CD14-positive monocyte (primary cell): ENCODE data around the gene GPR142. TPM values are rescaled to one million over a fixed set of nuclear protein-coding genes. Genes with fewer than 3 reads are reported as not detected.

Source experiments
- DNase-seq, 3 donors: peaks; one replicate each; pipeline ENCODE4 v3.0.0-alpha.2; 2011 to 2022
- H2AFZ ChIP-seq: 2 replicates; pipeline ENCODE4 v1.6.0; 2012; ENCODE audit warnings: mild to moderate bottlenecking, low read depth, low read length, inconsistent platforms; ENCODE audit not compliant: insufficient read depth, poor library complexity, severe bottlenecking
- H3K27ac ChIP-seq, 2 donors: 1 replicate in 1 of 2; 2 replicates in 1 of 2; pipeline ENCODE4 v1.5.1; 2012 to 2013; ENCODE audit warnings: low read length in 2 of 2, control low read depth in 1 of 2, inconsistent platforms in 1 of 2, low read depth in 1 of 2, mild to moderate bottlenecking in 1 of 2
- H3K27me3 ChIP-seq, 2 donors: one replicate each; pipeline versions ENCODE4 v1.6.0 to v1.6.1; 2011 to 2013; ENCODE audit warnings: low read length in 2 of 2; ENCODE audit not compliant: control insufficient read depth in 2 of 2, insufficient read depth in 2 of 2
- H3K36me3 ChIP-seq, 2 donors: replicated peaks in 1 of 2; 1 replicate in 1 of 2; 2 replicates in 1 of 2; pipeline versions ENCODE4 v1.5.1 to v1.6.1; 2012 to 2013; ENCODE audit warnings: low read length in 2 of 2, control low read depth in 1 of 2, inconsistent platforms in 1 of 2, mild to moderate bottlenecking in 1 of 2; ENCODE audit not compliant: insufficient read depth in 2 of 2, control insufficient read depth in 1 of 2
- H3K4me1 ChIP-seq, 2 donors: 1 replicate in 1 of 2; 2 replicates in 1 of 2; pipeline versions ENCODE4 v1.5.1 to v1.6.1; 2012 to 2013; ENCODE audit warnings: low read length in 2 of 2, control low read depth in 1 of 2, inconsistent platforms in 1 of 2, mild to moderate bottlenecking in 1 of 2, moderate library complexity in 1 of 2; ENCODE audit not compliant: insufficient read depth in 2 of 2, control insufficient read depth in 1 of 2
- H3K4me2 ChIP-seq: replicated peaks from 2 replicates; pipeline ENCODE3; 2012; ENCODE audit warnings: low read length, moderate library complexity, mild to moderate bottlenecking; ENCODE audit not compliant: poor library complexity, severe bottlenecking; ENCODE audit errors: extremely low read depth
- H3K4me3 ChIP-seq, 3 experiments: fragments of 200-600 bp in 1 of 3; sonication (generic) in 1 of 3; replicated peaks in 1 of 3; 1 replicate in 2 of 3; 2 replicates in 1 of 3; pipeline ENCODE4 v1.5.1; 2011 to 2013; ENCODE audit warnings: low read length in 3 of 3, mild to moderate bottlenecking in 3 of 3, control low read depth in 2 of 3, low read depth in 2 of 3, inconsistent platforms in 1 of 3, moderate library complexity in 1 of 3
- H3K79me2 ChIP-seq: 2 replicates; pipeline ENCODE4 v1.6.0; 2012; ENCODE audit warnings: mild to moderate bottlenecking, control low read depth, inconsistent platforms, low read length, moderate library complexity; ENCODE audit not compliant: insufficient read depth
- H3K9ac ChIP-seq: 2 replicates; pipeline ENCODE4 v1.6.0; 2017; ENCODE audit warnings: low read length, mild to moderate bottlenecking; ENCODE audit not compliant: insufficient read depth, poor library complexity, severe bottlenecking
- H3K9me3 ChIP-seq, 2 donors: replicated peaks in 1 of 2; 1 replicate in 1 of 2; 2 replicates in 1 of 2; pipeline versions ENCODE4 v1.5.1 to v1.6.1; 2012 to 2013; ENCODE audit warnings: low read length in 2 of 2, control low read depth in 1 of 2; ENCODE audit not compliant: control insufficient read depth in 1 of 2, insufficient read depth in 1 of 2
- H4K20me1 ChIP-seq: 2 replicates; pipeline ENCODE4 v1.6.0; 2012; ENCODE audit warnings: mild to moderate bottlenecking, low read length, control low read depth, moderate library complexity; ENCODE audit not compliant: insufficient read depth
- H3K27ac Mint-ChIP-seq, 7 donors: one replicate each; pipeline ENCODE4 v1.8.0; 2020; ENCODE audit warnings: mild to moderate bottlenecking in 7 of 7, mixed read lengths in 7 of 7, moderate library complexity in 6 of 7, inconsistent platforms in 2 of 7
- H3K27me3 Mint-ChIP-seq, 3 donors: one replicate each; pipeline ENCODE4 v1.8.0; 2021 to 2022; ENCODE audit warnings: low read depth in 3 of 3, mild to moderate bottlenecking in 3 of 3, mixed read lengths in 3 of 3, moderate library complexity in 3 of 3, inconsistent platforms in 1 of 3
- H3K36me3 Mint-ChIP-seq, 2 donors: one replicate each; pipeline ENCODE4 v1.8.0; 2020; ENCODE audit warnings: mixed read lengths in 2 of 2, inconsistent platforms in 1 of 2, mild to moderate bottlenecking in 1 of 2
- H3K4me1 Mint-ChIP-seq: one replicate; pipeline ENCODE4 v1.8.0; 2020; ENCODE audit warnings: mild to moderate bottlenecking, mixed read lengths
- H3K4me3 Mint-ChIP-seq, 2 donors: one replicate each; pipeline ENCODE4 v1.8.0; 2020; ENCODE audit warnings: mild to moderate bottlenecking in 2 of 2, mixed read lengths in 2 of 2, moderate library complexity in 1 of 2
- H3K9me3 Mint-ChIP-seq, 7 donors: one replicate each; pipeline ENCODE4 v1.8.0; 2020 to 2022; ENCODE audit warnings: mixed read lengths in 7 of 7, mild to moderate bottlenecking in 6 of 7, moderate library complexity in 6 of 7, inconsistent platforms in 2 of 7
- CTCF ChIP-seq: fragments of 200-600 bp; IDR thresholded peaks from one replicate; pipeline ENCODE4 v1.8.0; 2022; ENCODE audit warnings: antibody characterized with exemption, mild to moderate bottlenecking
- WGBS: methylation state at CpG from one replicate; pipeline ENCODE4 v1.1.5; 2013; ENCODE audit warnings: missing lambda C conversion rate; ENCODE audit not compliant: insufficient coverage; 5-methylcytosine and 5-hydroxymethylcytosine counted together
- intact Hi-C, 2 donors: fragments of 100-400 bp; cut with micrococcal nuclease; formaldehyde crosslinking; loops; one replicate each; pipeline versions ENCODE4 v1.15.0 to v1.15.1; 2023
- polyA plus RNA-seq, 3 donors: library from polyadenylated mRNA; depleted of rRNA in 1 of 3; unstranded in 2 of 3; stranded (reverse) in 1 of 3; fragments of 300-500 nt in 2 of 3; fragments of >200 nt in 1 of 3; fragmentation: Illumina TruSeq in 2 of 3; gene quantifications; 1 replicate in 2 of 3; 2 replicates in 1 of 3; pipeline ENCODE4 v1.2.3, GENCODE V29; 2012 to 2021

Gene GPR142
- polyA plus RNA-seq, 3 donors: not detected

GRCh38 chr17:74417178-74418045 is 50.1 kb downstream of the GPR142 start:
- Histone ChIP-seq H3K27ac (no peak overlapping the region), H4K20me1 (no peaks in the 10 kb centered on the region)
- no peaks in the 10 kb centered on the region for H3K36me3 Mint-ChIP-seq

More at GRCh38 chr17:74417178-74418045, 50.1 kb downstream of the GPR142 start:
- WGBS: 79% methylated on average over 9 of the region's 12 CpGs
- peaks cover 2 to 19% (median 17%) of the 10 kb centered on the region in 3 donors for H3K27me3 Mint-ChIP-seq
- Histone ChIP-seq H3K9me3 (no peaks in the 10 kb centered on the region), H3K4me1 (no peaks in the 10 kb centered on the region), H2AFZ (no peak overlapping the region), H3K4me2 (no peak overlapping the region), H3K79me2 (no peaks in the 10 kb centered on the region), H3K36me3 (no peaks in the 10 kb centered on the region), H3K27me3 (no peaks in the 10 kb centered on the region), H3K9ac (no peak overlapping the region), H3K4me3 (no peak overlapping the region)
- DNase-seq: peak; percentile 35 to 73 (median 56)
- intact Hi-C loops: no loop called here
- TF ChIP-seq CTCF: no peak
- peaks cover 5% of the 10 kb centered on the region for H3K4me1 Mint-ChIP-seq
- no peak overlapping the region for H3K4me3 Mint-ChIP-seq
- peaks cover 0 to 3% (median 0%) of the 10 kb centered on the region in 7 donors for H3K9me3 Mint-ChIP-seq
- H3K27ac Mint-ChIP-seq: peak overlapping the region in 1 of 7 donors; percentile 46
